Measurements from ENCODE around the gene SLC15A4. TPM values are rescaled to one million over a fixed set of nuclear protein-coding genes. Genes with fewer than 3 reads are reported as not detected.
"Not testable (repeated sequence)": the region's sequence is repeated elsewhere in the genome, so short reads cannot be mapped to it uniquely, and the experiment has no call there.

The SLC15A4 gene
- total RNA-seq, 4 donors from 2014 or later: 25.4 to 37.0 (median 32.3) TPM

DNA sequence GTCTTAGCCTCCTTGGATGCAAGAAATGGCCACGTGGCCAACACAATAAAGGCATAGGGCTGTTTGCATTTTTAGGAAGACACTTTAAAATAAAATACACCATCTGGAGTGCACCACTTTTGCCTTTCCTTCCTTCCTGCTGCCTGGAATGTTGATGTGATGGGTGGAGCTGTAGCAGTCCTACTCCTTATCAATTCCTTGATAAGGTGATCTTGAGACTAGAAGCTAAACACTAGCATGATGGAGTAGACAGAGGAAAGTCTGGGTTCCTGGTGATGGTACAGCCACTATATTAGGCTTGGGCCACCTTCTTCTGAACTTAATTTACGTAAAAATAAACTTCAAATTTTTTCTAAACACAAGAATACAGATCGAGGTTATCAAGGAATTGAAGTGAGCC is 26.6 kb upstream of the SLC15A4 start:
- Histone ChIP-seq H3K4me1 (peaks cover 0 to 4% (median 0%) of the 10 kb centered on the region in 4 donors), H3K36me3 (no peaks in the 10 kb centered on the region), H3K4me3 (no peak overlapping the region), H3K27ac (no peak overlapping the region), H3K27me3 (peaks cover 0 to 4% of the 10 kb centered on the region in 2 donors), H3K9me3 (no peaks in the 10 kb centered on the region)
- TF ChIP-seq POLR2A (IDR thresholded peaks at IDR 0.05): no peak
- TF ChIP-seq, protein P1, sequence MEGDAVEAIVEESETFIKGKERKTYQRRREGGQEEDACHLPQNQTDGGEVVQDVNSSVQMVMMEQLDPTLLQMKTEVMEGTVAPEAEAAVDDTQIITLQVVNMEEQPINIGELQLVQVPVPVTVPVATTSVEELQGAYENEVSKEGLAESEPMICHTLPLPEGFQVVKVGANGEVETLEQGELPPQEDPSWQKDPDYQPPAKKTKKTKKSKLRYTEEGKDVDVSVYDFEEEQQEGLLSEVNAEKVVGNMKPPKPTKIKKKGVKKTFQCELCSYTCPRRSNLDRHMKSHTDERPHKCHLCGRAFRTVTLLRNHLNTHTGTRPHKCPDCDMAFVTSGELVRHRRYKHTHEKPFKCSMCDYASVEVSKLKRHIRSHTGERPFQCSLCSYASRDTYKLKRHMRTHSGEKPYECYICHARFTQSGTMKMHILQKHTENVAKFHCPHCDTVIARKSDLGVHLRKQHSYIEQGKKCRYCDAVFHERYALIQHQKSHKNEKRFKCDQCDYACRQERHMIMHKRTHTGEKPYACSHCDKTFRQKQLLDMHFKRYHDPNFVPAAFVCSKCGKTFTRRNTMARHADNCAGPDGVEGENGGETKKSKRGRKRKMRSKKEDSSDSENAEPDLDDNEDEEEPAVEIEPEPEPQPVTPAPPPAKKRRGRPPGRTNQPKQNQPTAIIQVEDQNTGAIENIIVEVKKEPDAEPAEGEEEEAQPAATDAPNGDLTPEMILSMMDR (IDR thresholded peaks at IDR 0.05): no peak
- no peak for DNase-seq

- H3K27ac ChIP-seq, DNase-seq, H3K36me3 ChIP-seq, H3K4me3 ChIP-seq, H3K4me1 ChIP-seq, H3K9me3 ChIP-seq, H3K27me3 ChIP-seq: not testable (repeated sequence)
Observed at GRCh38 chr12:128849806-128850205, 26.0 kb upstream of the SLC15A4 start.

DNA sequence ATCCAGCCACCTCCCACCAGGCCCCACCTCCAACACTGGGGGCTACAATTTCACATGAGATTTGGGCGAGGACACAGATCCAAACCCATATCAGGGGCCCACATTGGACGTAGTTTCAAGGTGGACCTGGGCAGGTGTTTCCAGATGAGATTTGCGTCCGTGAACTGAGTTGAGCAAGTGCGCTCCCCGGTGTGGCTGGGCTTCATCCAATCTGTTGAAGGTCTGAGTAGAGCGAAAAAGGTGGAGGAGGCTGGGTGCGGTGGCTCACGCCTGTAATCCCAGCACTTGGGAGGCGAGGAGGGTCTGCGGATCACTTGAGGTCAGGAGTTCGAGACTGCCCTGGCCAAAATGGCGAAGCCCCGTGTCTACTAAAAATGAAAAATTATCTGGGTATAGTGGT is 24.6 kb upstream of the SLC15A4 start:
- no peak overlapping the region for H3K4me3 ChIP-seq
- H3K4me1 ChIP-seq: no peaks in the 10 kb centered on the region
- no peaks in the 10 kb centered on the region for H3K36me3 ChIP-seq
- no peak overlapping the region for H3K27ac ChIP-seq
- TF ChIP-seq POLR2A (IDR thresholded peaks at IDR 0.05): no peak
- no peaks in the 10 kb centered on the region for H3K27me3 ChIP-seq
- H3K9me3 ChIP-seq: no peaks in the 10 kb centered on the region
- DNase-seq: no peak

- H3K4me3 ChIP-seq, H3K36me3 ChIP-seq, DNase-seq, H3K9me3 ChIP-seq, H3K4me1 ChIP-seq, H3K27me3 ChIP-seq, H3K27ac ChIP-seq: not testable (repeated sequence)
Observed at GRCh38 chr12:128846671-128847070, 22.9 kb upstream of the SLC15A4 start.

- H3K27me3 ChIP-seq: no peaks in the 10 kb centered on the region
- no peaks in the 10 kb centered on the region for H3K9me3 ChIP-seq
- H3K4me3 ChIP-seq: no peak overlapping the region
- no peaks in the 10 kb centered on the region for H3K36me3 ChIP-seq
- no peaks in the 10 kb centered on the region for H3K4me1 ChIP-seq
- TF ChIP-seq POLR2A (IDR thresholded peaks at IDR 0.05): no peak
- TF ChIP-seq, protein P1 (IDR thresholded peaks at IDR 0.05): peak in 1 of 6 experiments; percentile 14
- H3K27ac ChIP-seq: no peak overlapping the region
- DNase-seq: no peak
Observed at GRCh38 chr12:128844031-128844635, 20.4 kb upstream of the SLC15A4 start.

DNA sequence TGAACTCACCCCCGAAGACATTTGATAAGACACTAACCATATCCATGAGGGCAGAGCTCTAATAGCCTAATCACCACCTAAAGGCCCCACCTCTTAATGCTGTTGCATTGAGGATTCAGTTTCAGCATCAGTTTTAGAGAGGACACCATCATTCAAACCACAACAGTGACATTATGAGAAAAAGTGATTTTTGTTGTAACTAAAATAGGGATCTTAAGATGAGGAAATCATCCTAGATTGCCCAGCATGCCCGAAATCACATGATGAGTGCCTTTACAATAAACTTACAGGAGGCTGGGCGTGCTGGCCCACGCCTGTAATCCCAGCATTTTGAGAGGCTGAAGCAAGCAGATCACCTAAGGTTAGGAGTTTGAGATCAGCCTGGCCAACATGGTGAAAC is 19.8 kb upstream of the SLC15A4 start:
- Histone ChIP-seq H3K36me3 (no peaks in the 10 kb centered on the region), H3K9me3 (no peaks in the 10 kb centered on the region), H3K4me1 (no peaks in the 10 kb centered on the region), H3K27me3 (no peaks in the 10 kb centered on the region), H3K27ac (no peak overlapping the region), H3K4me3 (no peak overlapping the region)
- TF ChIP-seq, protein P1 (IDR thresholded peaks at IDR 0.05): no peak
- no peak for DNase-seq

DNA sequence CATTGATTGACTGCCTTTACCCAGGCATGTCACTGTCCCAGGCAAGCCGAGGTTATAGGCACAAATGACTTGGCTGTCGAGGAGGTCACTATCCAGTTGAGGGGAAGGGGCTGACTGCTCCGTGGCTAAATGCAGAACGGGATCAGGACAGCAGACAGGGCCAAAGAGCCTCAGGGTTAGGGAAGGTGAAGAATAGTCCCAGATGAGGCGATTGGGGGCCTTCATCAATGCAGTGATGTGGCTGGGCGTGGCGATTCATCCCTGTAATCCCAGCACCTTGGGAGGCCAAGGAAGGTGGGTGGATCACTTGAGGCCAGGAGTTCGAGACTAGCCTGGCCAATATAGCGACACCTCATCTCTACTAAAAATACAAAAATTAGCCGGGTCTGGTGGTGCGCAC is 18.8 kb upstream of the SLC15A4 start:
- TF ChIP-seq, protein P1 (IDR thresholded peaks at IDR 0.05): no peak
- TF ChIP-seq POLR2A (IDR thresholded peaks at IDR 0.05): no peak

More for the DNA sequence above, 18.8 kb upstream of the SLC15A4 start:
- DNase-seq: no peak
- Histone ChIP-seq H3K9me3 (no peaks in the 10 kb centered on the region), H3K27ac (no peak overlapping the region), H3K4me1 (no peaks in the 10 kb centered on the region), H3K27me3 (no peaks in the 10 kb centered on the region), H3K36me3 (no peaks in the 10 kb centered on the region), H3K4me3 (no peak overlapping the region)

Data from Peyer's patch (tissue), 4 donors.